ENCODE measurements around the gene ECE2. TPM values are rescaled to one million over a fixed set of nuclear protein-coding genes. Genes with fewer than 3 reads are reported as not detected.

Gene ECE2
- total and polyA plus RNA-seq, 10 of the 15 experiments (the other 5 are each of a cell fraction or from before 2014, with no cell fraction given): not detected

- 44% methylated on average over 11 of the region's 12 CpGs for WGBS (ENCODE audit: insufficient coverage, insufficient replicate concordance, low lambda C conversion rate, missing lambda C conversion rate)
- H3K27me3 ChIP-seq (replicated peaks in 1 of 2; ENCODE audit: control insufficient read depth in 2 of 2, insufficient read depth in 2 of 2, low read length in 1 of 2): peaks cover 16 to 18% of the 10 kb centered on the region in 2 experiments
- no peak overlapping the region for H3K9ac ChIP-seq (ENCODE audit: control insufficient read depth, insufficient read depth, low read length)
- DNase-seq (ENCODE audit: low read depth, low spot score): no peak
- POLR2A ChIA-PET: no interaction called here
- H3K4me3 ChIP-seq: no peak overlapping the region
- H3K9me3 ChIP-seq (replicated peaks; ENCODE audit: control insufficient read depth, insufficient read depth, low read length): no peaks in the 10 kb centered on the region
- no peaks in the 10 kb centered on the region for H3K79me2 ChIP-seq (ENCODE audit: control insufficient read depth, insufficient read depth, low read length)
- intact Hi-C loops (cut with micrococcal nuclease; ENCODE audit: unreplicated experiment): no loop called here
- no peak for FAIRE-seq
- TF ChIP-seq IKZF2 (IDR thresholded peaks at IDR 0.05) (no peak), CEBPB (IDR thresholded peaks at IDR 0.05; ENCODE audit: borderline replicate concordance in 1 of 2, low read depth in 2 of 2, low read length in 2 of 2) (no peak), MTA2 (IDR thresholded peaks at IDR 0.05; ENCODE audit: low read depth) (no peak), NFYA (IDR thresholded peaks at IDR 0.05; ENCODE audit: borderline replicate concordance, low read depth, low read length) (no peak), CBX5 (IDR thresholded peaks at IDR 0.05; ENCODE audit: low read depth) (no peak), STAT1 (conservative IDR thresholded peaks at IDR 0.05) (no peak), BACH1 (IDR thresholded peaks at IDR 0.05; ENCODE audit: borderline replicate concordance) (no peak), FOS (IDR thresholded peaks at IDR 0.05; ENCODE audit: borderline replicate concordance, extremely low read depth, insufficient read length) (no peak), BCL11A (IDR thresholded peaks at IDR 0.05; ENCODE audit: low read depth, low read length) (no peak), KAT2A (conservative IDR thresholded peaks at IDR 0.05; ENCODE audit: control insufficient read depth, low read depth, low read length) (no peak), ZBED1 (IDR thresholded peaks at IDR 0.05; ENCODE audit: borderline replicate concordance) (no peak), WRNIP1 (IDR thresholded peaks at IDR 0.05; ENCODE audit: borderline replicate concordance, low read depth, low read length) (no peak), ZBTB4 (CRISPR knock-in tag; IDR thresholded peaks at IDR 0.05) (no peak)
- TF ChIP-seq, protein P1, sequence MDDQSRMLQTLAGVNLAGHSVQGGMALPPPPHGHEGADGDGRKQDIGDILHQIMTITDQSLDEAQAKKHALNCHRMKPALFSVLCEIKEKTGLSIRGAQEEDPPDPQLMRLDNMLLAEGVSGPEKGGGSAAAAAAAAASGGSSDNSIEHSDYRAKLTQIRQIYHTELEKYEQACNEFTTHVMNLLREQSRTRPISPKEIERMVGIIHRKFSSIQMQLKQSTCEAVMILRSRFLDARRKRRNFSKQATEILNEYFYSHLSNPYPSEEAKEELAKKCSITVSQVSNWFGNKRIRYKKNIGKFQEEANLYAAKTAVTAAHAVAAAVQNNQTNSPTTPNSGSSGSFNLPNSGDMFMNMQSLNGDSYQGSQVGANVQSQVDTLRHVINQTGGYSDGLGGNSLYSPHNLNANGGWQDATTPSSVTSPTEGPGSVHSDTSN (IDR thresholded peaks at IDR 0.05; ENCODE audit: insufficient replicate concordance, low read depth, low read length): no peak
- TF ChIP-seq, protein P2, sequence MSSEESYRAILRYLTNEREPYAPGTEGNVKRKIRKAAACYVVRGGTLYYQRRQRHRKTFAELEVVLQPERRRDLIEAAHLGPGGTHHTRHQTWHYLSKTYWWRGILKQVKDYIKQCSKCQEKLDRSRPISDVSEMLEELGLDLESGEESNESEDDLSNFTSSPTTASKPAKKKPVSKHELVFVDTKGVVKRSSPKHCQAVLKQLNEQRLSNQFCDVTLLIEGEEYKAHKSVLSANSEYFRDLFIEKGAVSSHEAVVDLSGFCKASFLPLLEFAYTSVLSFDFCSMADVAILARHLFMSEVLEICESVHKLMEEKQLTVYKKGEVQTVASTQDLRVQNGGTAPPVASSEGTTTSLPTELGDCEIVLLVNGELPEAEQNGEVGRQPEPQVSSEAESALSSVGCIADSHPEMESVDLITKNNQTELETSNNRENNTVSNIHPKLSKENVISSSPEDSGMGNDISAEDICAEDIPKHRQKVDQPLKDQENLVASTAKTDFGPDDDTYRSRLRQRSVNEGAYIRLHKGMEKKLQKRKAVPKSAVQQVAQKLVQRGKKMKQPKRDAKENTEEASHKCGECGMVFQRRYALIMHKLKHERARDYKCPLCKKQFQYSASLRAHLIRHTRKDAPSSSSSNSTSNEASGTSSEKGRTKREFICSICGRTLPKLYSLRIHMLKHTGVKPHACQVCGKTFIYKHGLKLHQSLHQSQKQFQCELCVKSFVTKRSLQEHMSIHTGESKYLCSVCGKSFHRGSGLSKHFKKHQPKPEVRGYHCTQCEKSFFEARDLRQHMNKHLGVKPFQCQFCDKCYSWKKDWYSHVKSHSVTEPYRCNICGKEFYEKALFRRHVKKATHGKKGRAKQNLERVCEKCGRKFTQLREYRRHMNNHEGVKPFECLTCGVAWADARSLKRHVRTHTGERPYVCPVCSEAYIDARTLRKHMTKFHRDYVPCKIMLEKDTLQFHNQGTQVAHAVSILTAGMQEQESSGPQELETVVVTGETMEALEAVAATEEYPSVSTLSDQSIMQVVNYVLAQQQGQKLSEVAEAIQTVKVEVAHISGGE (CRISPR knock-in tag; IDR thresholded peaks at IDR 0.05): no peak
- no peaks in the 10 kb centered on the region for H4K20me1 ChIP-seq (ENCODE audit: control insufficient read depth, insufficient read depth)
- no peaks in the 10 kb centered on the region for H3K36me3 ChIP-seq (ENCODE audit: control insufficient read depth in 2 of 2, insufficient read depth in 2 of 2, low read length in 1 of 2)
- no TSS peak for BruUV-seq (replicated peaks)
- no peak overlapping the region for H3K27ac ChIP-seq (ENCODE audit: control insufficient read depth, insufficient read depth)
- RAD21 ChIA-PET (ENCODE audit: unreplicated experiment): interaction anchor here (0.9 to 2.3 kb wide), 8 partner anchors 9 to 92 kb away, joined by 3 to 17 read pairs (median 5); partner anchors contain the start of gene EEF1AKMT4
- no peak overlapping the region for H2AFZ ChIP-seq (ENCODE audit: control insufficient read depth, low read depth, low read length)
- no peaks in the 10 kb centered on the region for H3K4me1 ChIP-seq (ENCODE audit: control insufficient read depth, insufficient read depth, low read length)
- H3K4me2 ChIP-seq (ENCODE audit: control insufficient read depth, insufficient read depth): no peak overlapping the region
- ATAC-seq: no peak; the same call in 2 of the 3 replicates
- SMC1A ChIA-PET (ENCODE audit: uncharacterized antibody, unreplicated experiment): interaction anchor here (0.6 to 3.7 kb wide), 9 partner anchors 9 to 333 kb away, joined by 3 to 15 read pairs (median 4); partner anchors contain the start of gene EEF1AKMT4
- CTCF ChIA-PET: interaction anchor here (0.6 to 4.4 kb wide), 18 partner anchors 9 to 336 kb away, joined by 3 to 69 read pairs (median 5); partner anchors contain the start of genes ABCF3 and EEF1AKMT4
- in situ Hi-C loops (cut with MboI): no loop called here
These were observed 47.3 kb upstream of the ECE2 start for GRCh38 chr3:184228376-184229137.
